HEK293 (cell line): Measurements from ENCODE around the gene ACTL6A.

Experiments used
- CTCF ChIA-PET: fragments of 350-600 bp; formaldehyde crosslinking; extraction: SDS; loops from one replicate; lab custom pipeline; 2021; ENCODE audit warnings: antibody characterized with exemption; lab: Yijun Ruan, JAX
- POLR2A ChIA-PET: fragments of 300-600 bp; formaldehyde crosslinking; extraction: SDS; loops from one replicate; lab custom pipeline; 2020; ENCODE audit warnings: antibody characterized with exemption, inconsistent platforms; lab: Yijun Ruan, JAX
- H3K27ac ChIP-seq: fragments of 200-500 bp; sonication (Bioruptor generic); 2 replicates; pipeline ENCODE4 v1.5.1; 2014; ENCODE audit warnings: low read depth, low read length, control low read depth, inconsistent platforms; ENCODE audit errors: extremely low read depth
- H3K36me3 ChIP-seq, 2 experiments: fragments of 200-500 bp in 1 of 2; sonication (Bioruptor generic) in 1 of 2; 1 replicate in 1 of 2; 2 replicates in 1 of 2; pipeline ENCODE4 v1.5.1; 2014 to 2017; ENCODE audit warnings: inconsistent platforms in 2 of 2, low read length in 2 of 2; ENCODE audit not compliant: control insufficient read depth in 2 of 2, insufficient read depth in 1 of 2
- H3K4me1 ChIP-seq: fragments of 200-500 bp; sonication (Bioruptor generic); 2 replicates; pipeline ENCODE4 v1.5.1; 2014; ENCODE audit warnings: mild to moderate bottlenecking, low read length, inconsistent platforms; ENCODE audit not compliant: control insufficient read depth, insufficient read depth
- H3K4me3 ChIP-seq: 2 replicates; pipeline ENCODE4 v1.5.1; 2011; ENCODE audit warnings: low read depth, mild to moderate bottlenecking, control low read depth, low read length, moderate library complexity
- H3K9me3 ChIP-seq: fragments of 200-500 bp; sonication (Bioruptor generic); 2 replicates; pipeline ENCODE4 v1.5.1; 2014; ENCODE audit warnings: low read depth, low read length, inconsistent platforms; ENCODE audit not compliant: control insufficient read depth, insufficient read depth
- GLI2 ChIP-seq: fragments of 450-650 bp; formaldehyde crosslinking; IDR thresholded peaks from 2 replicates; pipeline ENCODE4; 2017; ENCODE audit warnings: missing biosample characterization, missing genetic modification characterization, low read depth, borderline replicate concordance
- HOXC10 ChIP-seq: sonication (generic); formaldehyde crosslinking; IDR thresholded peaks from 2 replicates; pipeline ENCODE4 v1.8.1; 2023; ENCODE audit warnings: mild to moderate bottlenecking, missing genetic modification reagents
- KLF1 ChIP-seq: fragments of 450-650 bp; formaldehyde crosslinking; IDR thresholded peaks from 2 replicates; pipeline ENCODE4 v1.5.1; 2016; ENCODE audit warnings: missing biosample characterization, missing genetic modification characterization
- MYNN ChIP-seq: fragments of 450-650 bp; formaldehyde crosslinking; IDR thresholded peaks from 2 replicates; pipeline ENCODE4 v1.5.1; 2016; ENCODE audit warnings: missing biosample characterization, missing genetic modification characterization, borderline replicate concordance
- ZNF112 ChIP-seq: fragments of 450-650 bp; formaldehyde crosslinking; IDR thresholded peaks from 2 replicates; pipeline ENCODE4 v1.5.0; 2017; ENCODE audit warnings: missing biosample characterization, missing genetic modification characterization
- ZNF132 ChIP-seq: fragments of 450-650 bp; formaldehyde crosslinking; IDR thresholded peaks from 2 replicates; pipeline ENCODE4 v1.5.1; 2017; ENCODE audit warnings: missing biosample characterization, missing genetic modification characterization, borderline replicate concordance
- ZNF155 ChIP-seq: fragments of 450-650 bp; formaldehyde crosslinking; IDR thresholded peaks from 2 replicates; pipeline ENCODE4 v1.5.1; 2016; ENCODE audit warnings: missing biosample characterization, missing genetic modification characterization
- ZNF324 ChIP-seq: fragments of 450-650 bp; formaldehyde crosslinking; IDR thresholded peaks from 2 replicates; pipeline ENCODE4 v1.5.1; 2016; ENCODE audit warnings: missing biosample characterization, missing genetic modification characterization
- ZNF341 ChIP-seq: fragments of 450-650 bp; formaldehyde crosslinking; IDR thresholded peaks from 2 replicates; pipeline ENCODE4; 2016; ENCODE audit warnings: low read depth, missing biosample characterization, missing genetic modification characterization
- ZNF416 ChIP-seq: fragments of 450-650 bp; formaldehyde crosslinking; IDR thresholded peaks from 2 replicates; pipeline ENCODE4 v1.5.1; 2016; ENCODE audit warnings: missing biosample characterization, missing genetic modification characterization
- ZNF585B ChIP-seq: fragments of 450-650 bp; formaldehyde crosslinking; IDR thresholded peaks from 2 replicates; pipeline ENCODE4 v1.5.1; 2016; ENCODE audit warnings: missing biosample characterization, missing genetic modification characterization
- ZNF707 ChIP-seq: fragments of 450-650 bp; formaldehyde crosslinking; IDR thresholded peaks from 2 replicates; pipeline ENCODE4 v1.5.1; 2016; ENCODE audit warnings: missing biosample characterization, missing genetic modification characterization
- TF ChIP-seq, protein P1 (sequence below): fragments of 450-650 bp; formaldehyde crosslinking; IDR thresholded peaks from 2 replicates; pipeline ENCODE4 v1.5.1; 2016; ENCODE audit warnings: missing biosample characterization, missing genetic modification characterization
- TF ChIP-seq, protein P2 (sequence below): fragments of 450-650 bp; formaldehyde crosslinking; IDR thresholded peaks from 2 replicates; pipeline ENCODE4 v1.5.1; 2016; ENCODE audit warnings: missing biosample characterization, missing genetic modification characterization
- TF ChIP-seq, protein P3 (sequence below): fragments of 450-650 bp; formaldehyde crosslinking; IDR thresholded peaks from 2 replicates; pipeline ENCODE4 v1.5.1; 2017; ENCODE audit warnings: missing biosample characterization, missing genetic modification characterization
- TF ChIP-seq, protein P4 (sequence below): fragments of 450-650 bp; formaldehyde crosslinking; IDR thresholded peaks from 2 replicates; pipeline ENCODE4 v1.5.1; 2017; ENCODE audit warnings: missing biosample characterization, missing genetic modification characterization
- TF ChIP-seq, protein P5 (sequence below): fragments of 450-650 bp; formaldehyde crosslinking; IDR thresholded peaks from 2 replicates; pipeline ENCODE4 v1.5.1; 2016; ENCODE audit warnings: missing biosample characterization, missing genetic modification characterization, low read depth
- TF ChIP-seq, protein P6 (sequence below): fragments of 450-650 bp; formaldehyde crosslinking; IDR thresholded peaks from 2 replicates; pipeline ENCODE4 v1.5.1; 2016; ENCODE audit warnings: missing biosample characterization, missing genetic modification characterization
- TF ChIP-seq, protein P7 (sequence below): fragments of 450-650 bp; formaldehyde crosslinking; IDR thresholded peaks from 2 replicates; pipeline ENCODE4 v1.5.1; 2016; ENCODE audit warnings: missing biosample characterization, missing genetic modification characterization
- TF ChIP-seq, protein P8 (sequence below): fragments of 450-650 bp; formaldehyde crosslinking; IDR thresholded peaks from 2 replicates; pipeline ENCODE4 v1.5.1; 2016; ENCODE audit warnings: missing biosample characterization, missing genetic modification characterization

The ACTL6A gene

DNA sequence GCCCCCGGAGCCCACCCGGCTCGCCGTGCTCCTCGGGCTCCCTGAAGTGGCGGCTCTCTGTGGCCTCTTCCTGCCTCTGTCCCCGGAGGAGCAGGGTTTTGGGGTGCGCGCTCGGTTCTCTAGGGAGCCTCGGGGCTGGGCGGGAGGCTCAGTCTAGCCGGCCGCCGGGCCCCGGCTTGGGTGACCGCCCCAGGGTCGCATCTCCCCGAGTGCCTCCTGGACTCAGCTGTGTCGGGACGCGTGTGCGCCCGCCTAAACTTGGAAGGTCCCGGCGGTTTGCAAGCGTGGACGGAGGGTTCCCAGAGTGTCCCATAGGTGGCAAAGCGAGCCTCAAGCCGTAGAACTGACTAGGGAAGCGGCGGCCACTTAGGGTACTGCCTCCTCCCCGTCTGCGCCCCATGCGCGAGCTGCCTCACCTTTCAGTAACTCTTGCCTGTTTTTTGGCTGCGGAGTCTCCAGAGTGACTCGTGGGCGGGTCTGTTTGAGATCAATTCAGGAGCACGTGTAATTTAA lies 601 bp downstream of the ACTL6A start (continued):
- TF ChIP-seq, protein P1, sequence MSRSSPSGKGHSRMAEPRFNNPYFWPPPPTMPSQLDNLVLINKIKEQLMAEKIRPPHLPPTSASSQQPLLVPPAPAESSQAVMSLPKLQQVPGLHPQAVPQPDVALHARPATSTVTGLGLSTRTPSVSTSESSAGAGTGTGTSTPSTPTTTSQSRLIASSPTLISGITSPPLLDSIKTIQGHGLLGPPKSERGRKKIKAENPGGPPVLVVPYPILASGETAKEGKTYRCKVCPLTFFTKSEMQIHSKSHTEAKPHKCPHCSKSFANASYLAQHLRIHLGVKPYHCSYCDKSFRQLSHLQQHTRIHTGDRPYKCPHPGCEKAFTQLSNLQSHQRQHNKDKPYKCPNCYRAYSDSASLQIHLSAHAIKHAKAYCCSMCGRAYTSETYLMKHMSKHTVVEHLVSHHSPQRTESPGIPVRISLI (tag by site-specific recombination) = no peak
- TF ChIP-seq MYNN (tag by site-specific recombination) (no peak), ZNF155 (tag by site-specific recombination) (no peak), ZNF585B (tag by site-specific recombination) (no peak), ZNF341 (tag by site-specific recombination) (0 out of 2 replicates have a peak, but pooled peaks have one; percentile 15)
- TF ChIP-seq, protein P2, sequence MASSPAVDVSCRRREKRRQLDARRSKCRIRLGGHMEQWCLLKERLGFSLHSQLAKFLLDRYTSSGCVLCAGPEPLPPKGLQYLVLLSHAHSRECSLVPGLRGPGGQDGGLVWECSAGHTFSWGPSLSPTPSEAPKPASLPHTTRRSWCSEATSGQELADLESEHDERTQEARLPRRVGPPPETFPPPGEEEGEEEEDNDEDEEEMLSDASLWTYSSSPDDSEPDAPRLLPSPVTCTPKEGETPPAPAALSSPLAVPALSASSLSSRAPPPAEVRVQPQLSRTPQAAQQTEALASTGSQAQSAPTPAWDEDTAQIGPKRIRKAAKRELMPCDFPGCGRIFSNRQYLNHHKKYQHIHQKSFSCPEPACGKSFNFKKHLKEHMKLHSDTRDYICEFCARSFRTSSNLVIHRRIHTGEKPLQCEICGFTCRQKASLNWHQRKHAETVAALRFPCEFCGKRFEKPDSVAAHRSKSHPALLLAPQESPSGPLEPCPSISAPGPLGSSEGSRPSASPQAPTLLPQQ = 0 out of 2 replicates have a peak, but pooled peaks have one; percentile 7
- TF ChIP-seq, protein P3, sequence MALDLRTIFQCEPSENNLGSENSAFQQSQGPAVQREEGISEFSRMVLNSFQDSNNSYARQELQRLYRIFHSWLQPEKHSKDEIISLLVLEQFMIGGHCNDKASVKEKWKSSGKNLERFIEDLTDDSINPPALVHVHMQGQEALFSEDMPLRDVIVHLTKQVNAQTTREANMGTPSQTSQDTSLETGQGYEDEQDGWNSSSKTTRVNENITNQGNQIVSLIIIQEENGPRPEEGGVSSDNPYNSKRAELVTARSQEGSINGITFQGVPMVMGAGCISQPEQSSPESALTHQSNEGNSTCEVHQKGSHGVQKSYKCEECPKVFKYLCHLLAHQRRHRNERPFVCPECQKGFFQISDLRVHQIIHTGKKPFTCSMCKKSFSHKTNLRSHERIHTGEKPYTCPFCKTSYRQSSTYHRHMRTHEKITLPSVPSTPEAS (tag by site-specific recombination) = no peak

DNA sequence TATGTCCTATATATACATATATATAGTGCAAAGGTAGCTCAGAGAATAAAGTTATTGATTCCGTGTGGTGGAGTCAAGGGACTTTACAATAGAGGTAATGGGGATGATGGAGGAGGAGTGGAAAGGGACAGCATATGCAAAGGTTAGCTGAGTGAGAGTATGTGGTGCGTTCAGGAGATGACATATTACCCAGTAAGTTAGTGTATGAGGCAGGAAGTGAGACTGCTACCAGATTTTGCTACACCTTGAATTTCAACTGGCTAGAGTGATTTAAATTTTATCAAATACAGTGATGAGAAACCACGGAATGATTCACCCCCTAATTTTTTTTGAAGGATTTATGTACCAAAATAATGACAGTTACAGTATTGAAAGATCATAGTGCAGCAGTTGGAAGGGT lies 2.8 kb downstream of the ACTL6A start:
- TF ChIP-seq, protein P4, sequence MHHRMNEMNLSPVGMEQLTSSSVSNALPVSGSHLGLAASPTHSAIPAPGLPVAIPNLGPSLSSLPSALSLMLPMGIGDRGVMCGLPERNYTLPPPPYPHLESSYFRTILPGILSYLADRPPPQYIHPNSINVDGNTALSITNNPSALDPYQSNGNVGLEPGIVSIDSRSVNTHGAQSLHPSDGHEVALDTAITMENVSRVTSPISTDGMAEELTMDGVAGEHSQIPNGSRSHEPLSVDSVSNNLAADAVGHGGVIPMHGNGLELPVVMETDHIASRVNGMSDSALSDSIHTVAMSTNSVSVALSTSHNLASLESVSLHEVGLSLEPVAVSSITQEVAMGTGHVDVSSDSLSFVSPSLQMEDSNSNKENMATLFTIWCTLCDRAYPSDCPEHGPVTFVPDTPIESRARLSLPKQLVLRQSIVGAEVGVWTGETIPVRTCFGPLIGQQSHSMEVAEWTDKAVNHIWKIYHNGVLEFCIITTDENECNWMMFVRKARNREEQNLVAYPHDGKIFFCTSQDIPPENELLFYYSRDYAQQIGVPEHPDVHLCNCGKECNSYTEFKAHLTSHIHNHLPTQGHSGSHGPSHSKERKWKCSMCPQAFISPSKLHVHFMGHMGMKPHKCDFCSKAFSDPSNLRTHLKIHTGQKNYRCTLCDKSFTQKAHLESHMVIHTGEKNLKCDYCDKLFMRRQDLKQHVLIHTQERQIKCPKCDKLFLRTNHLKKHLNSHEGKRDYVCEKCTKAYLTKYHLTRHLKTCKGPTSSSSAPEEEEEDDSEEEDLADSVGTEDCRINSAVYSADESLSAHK (tag by site-specific recombination) = no peak
- TF ChIP-seq GLI2 (tag by site-specific recombination) (no peak), KLF1 (tag by site-specific recombination) (no peak), ZNF112 (tag by site-specific recombination) (no peak), HOXC10 (no peak), ZNF132 (no peak), ZNF707 (tag by site-specific recombination) (no peak), ZNF416 (tag by site-specific recombination) (no peak), ZNF324 (tag by site-specific recombination) (no peak)
- TF ChIP-seq, protein P5, sequence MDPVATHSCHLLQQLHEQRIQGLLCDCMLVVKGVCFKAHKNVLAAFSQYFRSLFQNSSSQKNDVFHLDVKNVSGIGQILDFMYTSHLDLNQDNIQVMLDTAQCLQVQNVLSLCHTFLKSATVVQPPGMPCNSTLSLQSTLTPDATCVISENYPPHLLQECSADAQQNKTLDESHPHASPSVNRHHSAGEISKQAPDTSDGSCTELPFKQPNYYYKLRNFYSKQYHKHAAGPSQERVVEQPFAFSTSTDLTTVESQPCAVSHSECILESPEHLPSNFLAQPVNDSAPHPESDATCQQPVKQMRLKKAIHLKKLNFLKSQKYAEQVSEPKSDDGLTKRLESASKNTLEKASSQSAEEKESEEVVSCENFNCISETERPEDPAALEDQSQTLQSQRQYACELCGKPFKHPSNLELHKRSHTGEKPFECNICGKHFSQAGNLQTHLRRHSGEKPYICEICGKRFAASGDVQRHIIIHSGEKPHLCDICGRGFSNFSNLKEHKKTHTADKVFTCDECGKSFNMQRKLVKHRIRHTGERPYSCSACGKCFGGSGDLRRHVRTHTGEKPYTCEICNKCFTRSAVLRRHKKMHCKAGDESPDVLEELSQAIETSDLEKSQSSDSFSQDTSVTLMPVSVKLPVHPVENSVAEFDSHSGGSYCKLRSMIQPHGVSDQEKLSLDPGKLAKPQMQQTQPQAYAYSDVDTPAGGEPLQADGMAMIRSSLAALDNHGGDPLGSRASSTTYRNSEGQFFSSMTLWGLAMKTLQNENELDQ (tag by site-specific recombination) = no peak
- TF ChIP-seq, protein P6, sequence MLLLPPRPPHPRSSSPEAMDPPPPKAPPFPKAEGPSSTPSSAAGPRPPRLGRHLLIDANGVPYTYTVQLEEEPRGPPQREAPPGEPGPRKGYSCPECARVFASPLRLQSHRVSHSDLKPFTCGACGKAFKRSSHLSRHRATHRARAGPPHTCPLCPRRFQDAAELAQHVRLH = no peak
- TF ChIP-seq, protein P7, sequence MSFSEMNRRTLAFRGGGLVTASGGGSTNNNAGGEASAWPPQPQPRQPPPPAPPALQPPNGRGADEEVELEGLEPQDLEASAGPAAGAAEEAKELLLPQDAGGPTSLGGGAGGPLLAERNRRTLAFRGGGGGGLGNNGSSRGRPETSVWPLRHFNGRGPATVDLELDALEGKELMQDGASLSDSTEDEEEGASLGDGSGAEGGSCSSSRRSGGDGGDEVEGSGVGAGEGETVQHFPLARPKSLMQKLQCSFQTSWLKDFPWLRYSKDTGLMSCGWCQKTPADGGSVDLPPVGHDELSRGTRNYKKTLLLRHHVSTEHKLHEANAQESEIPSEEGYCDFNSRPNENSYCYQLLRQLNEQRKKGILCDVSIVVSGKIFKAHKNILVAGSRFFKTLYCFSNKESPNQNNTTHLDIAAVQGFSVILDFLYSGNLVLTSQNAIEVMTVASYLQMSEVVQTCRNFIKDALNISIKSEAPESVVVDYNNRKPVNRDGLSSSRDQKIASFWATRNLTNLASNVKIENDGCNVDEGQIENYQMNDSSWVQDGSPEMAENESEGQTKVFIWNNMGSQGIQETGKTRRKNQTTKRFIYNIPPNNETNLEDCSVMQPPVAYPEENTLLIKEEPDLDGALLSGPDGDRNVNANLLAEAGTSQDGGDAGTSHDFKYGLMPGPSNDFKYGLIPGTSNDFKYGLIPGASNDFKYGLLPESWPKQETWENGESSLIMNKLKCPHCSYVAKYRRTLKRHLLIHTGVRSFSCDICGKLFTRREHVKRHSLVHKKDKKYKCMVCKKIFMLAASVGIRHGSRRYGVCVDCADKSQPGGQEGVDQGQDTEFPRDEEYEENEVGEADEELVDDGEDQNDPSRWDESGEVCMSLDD (tag by site-specific recombination) = no peak
- TF ChIP-seq, protein P8, sequence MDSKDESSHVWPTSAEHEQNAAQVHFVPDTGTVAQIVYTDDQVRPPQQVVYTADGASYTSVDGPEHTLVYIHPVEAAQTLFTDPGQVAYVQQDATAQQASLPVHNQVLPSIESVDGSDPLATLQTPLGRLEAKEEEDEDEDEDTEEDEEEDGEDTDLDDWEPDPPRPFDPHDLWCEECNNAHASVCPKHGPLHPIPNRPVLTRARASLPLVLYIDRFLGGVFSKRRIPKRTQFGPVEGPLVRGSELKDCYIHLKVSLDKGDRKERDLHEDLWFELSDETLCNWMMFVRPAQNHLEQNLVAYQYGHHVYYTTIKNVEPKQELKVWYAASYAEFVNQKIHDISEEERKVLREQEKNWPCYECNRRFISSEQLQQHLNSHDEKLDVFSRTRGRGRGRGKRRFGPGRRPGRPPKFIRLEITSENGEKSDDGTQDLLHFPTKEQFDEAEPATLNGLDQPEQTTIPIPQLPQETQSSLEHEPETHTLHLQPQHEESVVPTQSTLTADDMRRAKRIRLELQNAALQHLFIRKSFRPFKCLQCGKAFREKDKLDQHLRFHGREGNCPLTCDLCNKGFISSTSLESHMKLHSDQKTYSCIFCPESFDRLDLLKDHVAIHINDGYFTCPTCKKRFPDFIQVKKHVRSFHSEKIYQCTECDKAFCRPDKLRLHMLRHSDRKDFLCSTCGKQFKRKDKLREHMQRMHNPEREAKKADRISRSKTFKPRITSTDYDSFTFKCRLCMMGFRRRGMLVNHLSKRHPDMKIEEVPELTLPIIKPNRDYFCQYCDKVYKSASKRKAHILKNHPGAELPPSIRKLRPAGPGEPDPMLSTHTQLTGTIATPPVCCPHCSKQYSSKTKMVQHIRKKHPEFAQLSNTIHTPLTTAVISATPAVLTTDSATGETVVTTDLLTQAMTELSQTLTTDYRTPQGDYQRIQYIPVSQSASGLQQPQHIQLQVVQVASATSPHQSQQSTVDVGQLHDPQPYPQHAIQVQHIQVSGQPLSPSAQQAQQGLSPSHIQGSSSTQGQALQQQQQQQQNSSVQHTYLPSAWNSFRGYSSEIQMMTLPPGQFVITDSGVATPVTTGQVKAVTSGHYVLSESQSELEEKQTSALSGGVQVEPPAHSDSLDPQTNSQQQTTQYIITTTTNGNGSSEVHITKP (tag by site-specific recombination) = no peak
- Histone ChIP-seq H3K27ac (no peak overlapping the region), H3K36me3 (peaks cover 0 to 11% of the 10 kb centered on the region in 2 experiments; a peak in 1 of 3 replicates), H3K9me3 (no peaks in the 10 kb centered on the region), H3K4me1 (no peaks in the 10 kb centered on the region), H3K4me3 (no peak overlapping the region)
- POLR2A ChIA-PET = interaction anchor here (0.5 kb wide), 2 partner anchors 187 to 416 kb away, joined by 3 to 4 read pairs; no protein-coding TSS in a partner anchor
- CTCF ChIA-PET = interaction anchor here (0.5 to 0.9 kb wide), 3 partner anchors 33 to 84 kb away, joined by 3 to 4 read pairs (median 4); no protein-coding TSS in a partner anchor
